WERI-Rb-1 (cell line): ENCODE data around the gene SALL3.
A peak's percentile ranks its signal among the peaks of the same experiment; 100 is the strongest.

ENCODE experiments used
- DNase-seq: peaks from one replicate; pipeline ENCODE4 v3.0.0-alpha.2; 2020
- H3K27ac ChIP-seq: fragments of 250-450 bp; sonication (Bioruptor Pico); 2 replicates; pipeline ENCODE4 v1.5.1; 2020; ENCODE audit warnings: mild to moderate bottlenecking, moderate library complexity
- H3K27me3 ChIP-seq: fragments of 250-450 bp; sonication (Bioruptor Pico); 2 replicates; pipeline ENCODE4 v1.5.1; 2021; ENCODE audit warnings: mild to moderate bottlenecking, low read depth, moderate library complexity; ENCODE audit not compliant: insufficient read depth, severe bottlenecking
- H3K36me3 ChIP-seq: fragments of 250-450 bp; sonication (Bioruptor Pico); 2 replicates; pipeline ENCODE4 v1.5.1; 2020; ENCODE audit warnings: mild to moderate bottlenecking, moderate library complexity
- H3K4me3 ChIP-seq: 2 replicates; pipeline ENCODE4 v1.5.1; 2011; ENCODE audit warnings: low read depth, mild to moderate bottlenecking, control low read depth, low read length
- H3K9me3 ChIP-seq: fragments of 250-450 bp; sonication (Bioruptor Pico); 2 replicates; pipeline ENCODE4 v1.5.1; 2021; ENCODE audit warnings: mild to moderate bottlenecking, moderate library complexity; ENCODE audit not compliant: severe bottlenecking
- TF ChIP-seq, protein P1 (sequence below): IDR thresholded peaks from 2 replicates; pipeline ENCODE4 v1.5.1; 2011; ENCODE audit warnings: low read depth, mild to moderate bottlenecking, control low read depth, inconsistent platforms, low read length

The SALL3 gene

DNA sequence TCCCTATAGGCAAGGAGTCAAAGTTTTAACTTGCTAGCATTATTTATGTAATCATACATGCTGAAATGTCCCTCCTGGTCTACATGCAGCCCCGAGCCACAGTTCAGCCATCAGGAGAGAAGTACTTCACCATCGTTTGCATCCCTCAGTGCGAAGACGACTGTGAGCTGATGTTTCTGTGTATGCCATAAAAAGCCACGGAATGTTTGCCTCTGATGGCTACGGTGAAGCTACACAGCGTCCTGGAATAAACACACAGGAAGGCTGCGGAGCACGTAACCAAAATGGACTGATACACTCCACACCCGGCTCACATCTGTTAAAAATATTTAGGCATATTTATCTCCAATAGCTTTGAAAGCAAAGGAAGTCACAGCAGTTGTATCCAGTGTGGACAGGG, 4.3 kb upstream of the SALL3 start:
- Histone ChIP-seq H3K27ac (no peak overlapping the region), H3K9me3 (no peaks in the 10 kb centered on the region), H3K4me3 (no peak overlapping the region), H3K27me3 (no peaks in the 10 kb centered on the region), H3K36me3 (peaks cover 1% of the 10 kb centered on the region; the same call in 1 of the 2 replicates)
- TF ChIP-seq, protein P1, sequence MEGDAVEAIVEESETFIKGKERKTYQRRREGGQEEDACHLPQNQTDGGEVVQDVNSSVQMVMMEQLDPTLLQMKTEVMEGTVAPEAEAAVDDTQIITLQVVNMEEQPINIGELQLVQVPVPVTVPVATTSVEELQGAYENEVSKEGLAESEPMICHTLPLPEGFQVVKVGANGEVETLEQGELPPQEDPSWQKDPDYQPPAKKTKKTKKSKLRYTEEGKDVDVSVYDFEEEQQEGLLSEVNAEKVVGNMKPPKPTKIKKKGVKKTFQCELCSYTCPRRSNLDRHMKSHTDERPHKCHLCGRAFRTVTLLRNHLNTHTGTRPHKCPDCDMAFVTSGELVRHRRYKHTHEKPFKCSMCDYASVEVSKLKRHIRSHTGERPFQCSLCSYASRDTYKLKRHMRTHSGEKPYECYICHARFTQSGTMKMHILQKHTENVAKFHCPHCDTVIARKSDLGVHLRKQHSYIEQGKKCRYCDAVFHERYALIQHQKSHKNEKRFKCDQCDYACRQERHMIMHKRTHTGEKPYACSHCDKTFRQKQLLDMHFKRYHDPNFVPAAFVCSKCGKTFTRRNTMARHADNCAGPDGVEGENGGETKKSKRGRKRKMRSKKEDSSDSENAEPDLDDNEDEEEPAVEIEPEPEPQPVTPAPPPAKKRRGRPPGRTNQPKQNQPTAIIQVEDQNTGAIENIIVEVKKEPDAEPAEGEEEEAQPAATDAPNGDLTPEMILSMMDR = no peak
- no peak for DNase-seq

GRCh38 chr18:78975699-78976335, 3.8 kb upstream of the SALL3 start:
- Histone ChIP-seq H3K4me3 (no peak overlapping the region), H3K9me3 (no peaks in the 10 kb centered on the region), H3K36me3 (peaks cover 6% of the 10 kb centered on the region), H3K27ac (no peak overlapping the region), H3K27me3 (no peaks in the 10 kb centered on the region)
- DNase-seq = no peak
- TF ChIP-seq, protein P1 = no peak

GRCh38 chr18:78976765-78977636, 2.6 kb upstream of the SALL3 start:
- no peak for DNase-seq
- H3K9me3 ChIP-seq = no peaks in the 10 kb centered on the region
- no peaks in the 10 kb centered on the region for H3K27me3 ChIP-seq
- H3K27ac ChIP-seq = no peak overlapping the region
- no peak overlapping the region for H3K4me3 ChIP-seq
- peaks cover 15% of the 10 kb centered on the region for H3K36me3 ChIP-seq
- TF ChIP-seq, protein P1 = no peak

DNA sequence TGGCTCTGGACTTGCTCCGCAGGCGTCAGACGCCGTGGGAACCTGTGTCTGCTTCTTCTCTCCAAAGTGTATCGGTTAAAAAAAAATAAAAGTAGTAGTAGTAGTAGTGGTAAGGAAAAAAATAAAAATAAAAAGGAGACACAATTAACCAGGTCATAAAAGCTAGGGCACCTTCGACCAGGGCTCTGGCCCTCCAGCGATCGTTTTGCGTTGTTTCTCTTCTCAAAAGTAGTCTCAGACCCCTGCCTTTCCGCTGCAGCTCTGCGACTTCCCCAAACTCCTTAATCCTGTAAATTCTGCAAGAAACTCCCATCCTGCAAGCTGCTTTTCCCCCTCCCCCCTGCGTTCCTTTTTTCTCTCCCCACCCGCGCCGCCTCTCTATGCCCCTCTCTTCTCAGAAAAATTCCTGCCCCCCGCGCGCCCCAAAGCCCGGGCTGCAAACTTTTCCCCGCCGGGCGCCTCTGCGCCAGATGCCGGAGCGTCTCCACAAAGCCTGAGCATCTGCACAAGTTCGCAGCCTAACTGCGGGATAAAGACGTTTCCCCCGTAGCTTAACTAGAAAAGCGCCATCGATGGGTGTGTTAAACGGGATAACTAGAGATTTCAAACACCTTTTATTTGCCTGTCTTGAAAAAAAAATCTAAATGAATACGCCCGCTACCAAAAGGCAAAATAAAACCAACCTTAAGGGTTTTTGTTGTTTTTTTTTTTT, 1.8 kb upstream of the SALL3 start:
- DNase-seq = no peak
- peaks cover 15% of the 10 kb centered on the region for H3K36me3 ChIP-seq
- peak overlapping the region; percentile 63 for H3K4me3 ChIP-seq
- TF ChIP-seq, protein P1 = no peak
- no peaks in the 10 kb centered on the region for H3K27me3 ChIP-seq
- H3K9me3 ChIP-seq = no peaks in the 10 kb centered on the region
- H3K27ac ChIP-seq = peak overlapping the region; percentile 81; the same call in 1 of the 2 replicates

DNA sequence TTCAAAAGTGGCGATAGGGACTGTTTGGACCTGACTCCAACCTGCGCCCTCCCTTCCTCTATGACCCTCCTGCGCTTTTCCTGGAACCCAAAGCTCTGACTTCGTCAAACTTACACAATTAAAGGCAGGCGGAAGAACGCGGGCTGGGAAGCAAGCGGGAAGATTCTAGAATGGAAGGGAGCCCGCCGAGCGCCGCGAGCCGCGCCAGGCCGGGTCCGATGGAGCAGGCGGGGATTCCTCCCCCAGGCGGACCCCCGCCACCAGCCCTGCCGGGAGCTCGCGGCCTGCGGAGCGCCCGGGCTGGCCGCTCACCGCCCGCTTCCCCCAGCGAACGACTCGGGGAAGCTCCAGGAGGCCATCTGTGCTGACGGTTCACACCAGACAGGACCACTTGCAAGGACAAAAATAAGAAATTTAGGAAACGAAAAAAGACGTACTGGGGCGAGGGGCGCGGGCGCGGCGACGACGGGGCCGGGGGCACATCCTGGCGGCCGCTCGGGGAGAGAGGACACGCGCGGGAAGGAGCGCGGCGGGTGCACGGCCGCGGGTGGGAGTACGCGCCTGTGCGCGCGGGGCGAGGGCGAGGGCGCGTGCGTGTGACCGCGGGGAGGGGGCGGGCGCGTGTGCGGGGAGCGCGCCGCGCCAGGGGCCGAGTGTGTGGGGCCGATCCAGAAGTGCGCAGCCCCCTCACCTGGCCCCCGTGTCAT, 1.1 kb upstream of the SALL3 start:
- DNase-seq = no peak
- TF ChIP-seq, protein P1 = no peak
- Histone ChIP-seq H3K4me3 (peak overlapping the region; percentile 63), H3K9me3 (no peaks in the 10 kb centered on the region), H3K36me3 (peaks cover 15% of the 10 kb centered on the region), H3K27me3 (no peaks in the 10 kb centered on the region), H3K27ac (peak overlapping the region; percentile 81)
